Measurements from ENCODE around the gene SLC38A6. TPM values are rescaled to one million over a fixed set of nuclear protein-coding genes. Genes with fewer than 3 reads are reported as not detected.

SLC38A6 gene
- total and polyA plus RNA-seq, 2 of the 13 experiments (the other 11 are each of a cell fraction or from before 2014, with no cell fraction given) = 6.9 to 22.1 TPM

GRCh38 chr14:61048640-61049039 is 67.6 kb downstream of the SLC38A6 start:
- no peaks in the 10 kb centered on the region for H4K20me1 ChIP-seq (ENCODE audit: insufficient read depth, low read length)
- CTCF ChIA-PET (ENCODE audit: low intra/inter-chr PET ratio, low total read pairs) = no interaction called here
- no peak for TF ChIP-seq TBX3 (IDR thresholded peaks at IDR 0.05; ENCODE audit: borderline replicate concordance)
- TF ChIP-seq, protein P1, sequence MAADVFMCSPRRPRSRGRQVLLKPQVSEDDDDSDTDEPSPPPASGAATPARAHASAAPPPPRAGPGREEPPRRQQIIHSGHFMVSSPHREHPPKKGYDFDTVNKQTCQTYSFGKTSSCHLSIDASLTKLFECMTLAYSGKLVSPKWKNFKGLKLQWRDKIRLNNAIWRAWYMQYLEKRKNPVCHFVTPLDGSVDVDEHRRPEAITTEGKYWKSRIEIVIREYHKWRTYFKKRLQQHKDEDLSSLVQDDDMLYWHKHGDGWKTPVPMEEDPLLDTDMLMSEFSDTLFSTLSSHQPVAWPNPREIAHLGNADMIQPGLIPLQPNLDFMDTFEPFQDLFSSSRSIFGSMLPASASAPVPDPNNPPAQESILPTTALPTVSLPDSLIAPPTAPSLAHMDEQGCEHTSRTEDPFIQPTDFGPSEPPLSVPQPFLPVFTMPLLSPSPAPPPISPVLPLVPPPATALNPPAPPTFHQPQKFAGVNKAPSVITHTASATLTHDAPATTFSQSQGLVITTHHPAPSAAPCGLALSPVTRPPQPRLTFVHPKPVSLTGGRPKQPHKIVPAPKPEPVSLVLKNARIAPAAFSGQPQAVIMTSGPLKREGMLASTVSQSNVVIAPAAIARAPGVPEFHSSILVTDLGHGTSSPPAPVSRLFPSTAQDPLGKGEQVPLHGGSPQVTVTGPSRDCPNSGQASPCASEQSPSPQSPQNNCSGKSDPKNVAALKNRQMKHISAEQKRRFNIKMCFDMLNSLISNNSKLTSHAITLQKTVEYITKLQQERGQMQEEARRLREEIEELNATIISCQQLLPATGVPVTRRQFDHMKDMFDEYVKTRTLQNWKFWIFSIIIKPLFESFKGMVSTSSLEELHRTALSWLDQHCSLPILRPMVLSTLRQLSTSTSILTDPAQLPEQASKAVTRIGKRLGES (CRISPR knock-in tag; IDR thresholded peaks at IDR 0.05; ENCODE audit: borderline replicate concordance) = no peak
- no peak for TF ChIP-seq POLR2G (IDR thresholded peaks at IDR 0.05; ENCODE audit: low read depth, low read length)
- TF ChIP-seq, protein P2, sequence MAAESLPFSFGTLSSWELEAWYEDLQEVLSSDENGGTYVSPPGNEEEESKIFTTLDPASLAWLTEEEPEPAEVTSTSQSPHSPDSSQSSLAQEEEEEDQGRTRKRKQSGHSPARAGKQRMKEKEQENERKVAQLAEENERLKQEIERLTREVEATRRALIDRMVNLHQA (CRISPR knock-in tag; IDR thresholded peaks at IDR 0.05) = no peak
- no peak for TF ChIP-seq ZNF761 (CRISPR knock-in tag; conservative IDR thresholded peaks at IDR 0.05)
- TF ChIP-seq ZNF260 (CRISPR knock-in tag; IDR thresholded peaks at IDR 0.05; ENCODE audit: borderline replicate concordance, low read depth) = no peak
- no peak for TF ChIP-seq MXI1 (IDR thresholded peaks at IDR 0.05; ENCODE audit: borderline replicate concordance, low read depth, low read length)
- TF ChIP-seq, protein P3, sequence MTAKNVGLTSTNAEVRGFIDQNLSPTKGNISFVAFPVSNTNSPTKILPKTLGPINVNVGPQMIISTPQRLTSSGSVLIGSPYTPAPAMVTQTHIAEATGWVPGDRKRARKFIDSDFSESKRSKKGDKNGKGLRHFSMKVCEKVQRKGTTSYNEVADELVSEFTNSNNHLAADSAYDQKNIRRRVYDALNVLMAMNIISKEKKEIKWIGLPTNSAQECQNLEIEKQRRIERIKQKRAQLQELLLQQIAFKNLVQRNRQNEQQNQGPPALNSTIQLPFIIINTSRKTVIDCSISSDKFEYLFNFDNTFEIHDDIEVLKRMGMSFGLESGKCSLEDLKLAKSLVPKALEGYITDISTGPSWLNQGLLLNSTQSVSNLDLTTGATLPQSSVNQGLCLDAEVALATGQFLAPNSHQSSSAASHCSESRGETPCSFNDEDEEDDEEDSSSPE (CRISPR knock-in tag; IDR thresholded peaks at IDR 0.05) = no peak
- TF ChIP-seq, protein P4, sequence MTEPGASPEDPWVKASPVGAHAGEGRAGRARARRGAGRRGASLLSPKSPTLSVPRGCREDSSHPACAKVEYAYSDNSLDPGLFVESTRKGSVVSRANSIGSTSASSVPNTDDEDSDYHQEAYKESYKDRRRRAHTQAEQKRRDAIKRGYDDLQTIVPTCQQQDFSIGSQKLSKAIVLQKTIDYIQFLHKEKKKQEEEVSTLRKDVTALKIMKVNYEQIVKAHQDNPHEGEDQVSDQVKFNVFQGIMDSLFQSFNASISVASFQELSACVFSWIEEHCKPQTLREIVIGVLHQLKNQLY (CRISPR knock-in tag; IDR thresholded peaks at IDR 0.05) = no peak
- no peak for TF ChIP-seq TBX2 (CRISPR knock-in tag; IDR thresholded peaks at IDR 0.05; ENCODE audit: borderline replicate concordance)
- TF ChIP-seq SP2 (CRISPR knock-in tag; IDR thresholded peaks at IDR 0.05) = no peak
- no peak for TF ChIP-seq MAFF (IDR thresholded peaks at IDR 0.05; ENCODE audit: low read depth, low read length)
- no peak for TF ChIP-seq SAP130 (CRISPR knock-in tag; IDR thresholded peaks at IDR 0.05; ENCODE audit: low read depth)
- no peak for TF ChIP-seq HMGXB4 (CRISPR knock-in tag; IDR thresholded peaks at IDR 0.05; ENCODE audit: borderline replicate concordance in 1 of 2, low read depth in 1 of 2)
- TF ChIP-seq, protein P5, sequence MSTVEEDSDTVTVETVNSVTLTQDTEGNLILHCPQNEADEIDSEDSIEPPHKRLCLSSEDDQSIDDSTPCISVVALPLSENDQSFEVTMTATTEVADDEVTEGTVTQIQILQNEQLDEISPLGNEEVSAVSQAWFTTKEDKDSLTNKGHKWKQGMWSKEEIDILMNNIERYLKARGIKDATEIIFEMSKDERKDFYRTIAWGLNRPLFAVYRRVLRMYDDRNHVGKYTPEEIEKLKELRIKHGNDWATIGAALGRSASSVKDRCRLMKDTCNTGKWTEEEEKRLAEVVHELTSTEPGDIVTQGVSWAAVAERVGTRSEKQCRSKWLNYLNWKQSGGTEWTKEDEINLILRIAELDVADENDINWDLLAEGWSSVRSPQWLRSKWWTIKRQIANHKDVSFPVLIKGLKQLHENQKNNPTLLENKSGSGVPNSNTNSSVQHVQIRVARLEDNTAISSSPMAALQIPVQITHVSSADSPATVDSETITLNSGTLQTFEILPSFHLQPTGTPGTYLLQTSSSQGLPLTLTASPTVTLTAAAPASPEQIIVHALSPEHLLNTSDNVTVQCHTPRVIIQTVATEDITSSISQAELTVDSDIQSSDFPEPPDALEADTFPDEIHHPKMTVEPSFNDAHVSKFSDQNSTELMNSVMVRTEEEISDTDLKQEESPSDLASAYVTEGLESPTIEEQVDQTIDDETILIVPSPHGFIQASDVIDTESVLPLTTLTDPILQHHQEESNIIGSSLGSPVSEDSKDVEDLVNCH (CRISPR knock-in tag; IDR thresholded peaks at IDR 0.05) = no peak

More at GRCh38 chr14:61048640-61049039, 67.6 kb downstream of the SLC38A6 start:
- Histone ChIP-seq H3K27me3 (ENCODE audit: control insufficient read depth in 1 of 2, insufficient read depth in 2 of 2, low read length in 2 of 2) (no peaks in the 10 kb centered on the region), H3K4me3 (replicated peaks in 1 of 3; ENCODE audit: insufficient read depth in 1 of 3, low read depth in 2 of 3, low read length in 3 of 3) (no peak overlapping the region), H3K9ac (ENCODE audit: insufficient read depth, low read depth, low read length) (no peak overlapping the region), H3K79me2 (ENCODE audit: insufficient read depth, low read length) (no peaks in the 10 kb centered on the region), H3K27ac (ENCODE audit: extremely low read length, insufficient read depth, low read length) (no peak overlapping the region), H3K36me3 (replicated peaks in 1 of 2; ENCODE audit: control insufficient read depth in 1 of 2, insufficient read depth in 2 of 2, low read length in 2 of 2) (no peaks in the 10 kb centered on the region; a peak in 1 of 5 replicates), H3K4me1 (ENCODE audit: insufficient read depth, low read length) (peaks cover 12% of the 10 kb centered on the region), H3K4me2 (ENCODE audit: low read depth, low read length) (no peak overlapping the region), H2AFZ (ENCODE audit: low read length) (no peak overlapping the region), H3K9me3 (ENCODE audit: low read length) (no peaks in the 10 kb centered on the region)
- POLR2A ChIA-PET = no interaction called here
- in situ Hi-C loops (cut with HindIII; ENCODE audit: extremely low pct_ligation_motif_present, low pct_unique_long_range_greater_than_20kb) (loop anchor here (25.0 kb wide), 1 partner anchor 139 kb away; no protein-coding TSS in a partner anchor), intact Hi-C loops (cut with micrococcal nuclease; ENCODE audit: unreplicated experiment) (no loop called here)
- DNase-seq (ENCODE audit: low spot score) (no peak), ATAC-seq (no peak), FAIRE-seq (no peak)
- no TSS peak for BruUV-seq (replicated peaks)

Measured in HepG2 (cell line).